ENCODE results near the gene PITPNC1. TPM values are rescaled to one million over a fixed set of nuclear protein-coding genes. Genes with fewer than 3 reads are reported as not detected.

The PITPNC1 gene
- total RNA-seq, 1 experiment from 2014 or later: 20.8 TPM

DNA sequence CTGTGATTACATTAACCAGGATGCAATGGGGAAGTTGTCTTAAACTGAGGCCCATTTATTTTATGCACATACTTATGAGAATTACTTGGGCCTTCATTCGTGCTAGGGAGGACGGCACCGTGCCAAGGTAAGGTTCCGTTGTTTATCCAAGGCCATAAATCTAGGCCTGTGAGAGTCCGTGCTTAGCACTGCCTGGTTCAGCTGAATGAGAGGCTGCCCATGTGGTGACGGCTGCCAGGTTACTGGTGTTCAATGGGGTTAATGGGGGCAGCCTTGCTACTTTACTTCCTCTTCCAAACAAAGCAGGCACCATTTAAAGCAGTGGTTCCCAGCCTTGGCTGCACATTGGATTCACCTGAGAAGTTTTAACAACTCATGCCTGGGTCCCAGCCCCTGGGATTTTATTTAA, 205.6 kb downstream of the PITPNC1 start:
- Histone ChIP-seq H3K4me3 (ENCODE audit: low read depth in 2 of 2, low read length in 2 of 2) (no peak overlapping the region), H3K27ac (ENCODE audit: low read length) (no peak overlapping the region), H3K36me3 (ENCODE audit: control insufficient read depth, insufficient read depth, low read length) (no peaks in the 10 kb centered on the region; the same call in 1 of the 2 replicates), H3K27me3 (ENCODE audit: control insufficient read depth, insufficient read depth, low read length) (no peaks in the 10 kb centered on the region), H3K4me1 (ENCODE audit: control insufficient read depth, insufficient read depth, low read length) (no peaks in the 10 kb centered on the region), H3K9me3 (ENCODE audit: control insufficient read depth, insufficient read depth, low read depth, low read length) (no peaks in the 10 kb centered on the region)
- CTCF ChIA-PET: no interaction called here
- POLR2A ChIA-PET: no interaction called here
- no TSS peak for BruUV-seq (replicated peaks)
- intact Hi-C loops (cut with micrococcal nuclease; ENCODE audit: unreplicated experiment) (no loop called here), in situ Hi-C loops (cut with HindIII; ENCODE audit: low pct_unique_long_range_greater_than_20kb, low sequenced_read_pairs) (no loop called here)
- TF ChIP-seq SIN3A (IDR thresholded peaks at IDR 0.05; ENCODE audit: borderline replicate concordance, insufficient read depth, low read depth, low read length) (no peak), CTCF (IDR thresholded peaks at IDR 0.05) (no peak), POLR2AphosphoS5 (IDR thresholded peaks at IDR 0.05; ENCODE audit: low read depth, low read length) (no peak), TCF7L2 (IDR thresholded peaks at IDR 0.05; ENCODE audit: low read depth, low read length) (no peak), REST (IDR thresholded peaks at IDR 0.05; ENCODE audit: insufficient read depth in 1 of 2, low read depth in 2 of 2, low read length in 1 of 2) (no peak)
- DNase-seq (ENCODE audit: low read depth, low spot score) (no peak), ATAC-seq (no peak)

GRCh38 chr17:67585077-67585602, 208.1 kb downstream of the PITPNC1 start:
- Histone ChIP-seq H3K4me3 (ENCODE audit: low read depth in 2 of 2, low read length in 2 of 2) (no peak overlapping the region), H3K27ac (ENCODE audit: low read length) (no peak overlapping the region), H3K4me1 (ENCODE audit: control insufficient read depth, insufficient read depth, low read length) (no peaks in the 10 kb centered on the region), H3K9me3 (ENCODE audit: control insufficient read depth, insufficient read depth, low read depth, low read length) (no peaks in the 10 kb centered on the region), H3K36me3 (ENCODE audit: control insufficient read depth, insufficient read depth, low read length) (no peaks in the 10 kb centered on the region; the same call in 1 of the 2 replicates), H3K27me3 (ENCODE audit: control insufficient read depth, insufficient read depth, low read length) (no peaks in the 10 kb centered on the region)
- POLR2A ChIA-PET: no interaction called here
- BruUV-seq (replicated peaks): no TSS peak
- TF ChIP-seq CTCF (IDR thresholded peaks at IDR 0.05): no peak
- intact Hi-C loops (cut with micrococcal nuclease; ENCODE audit: unreplicated experiment): no loop called here
- DNase-seq (ENCODE audit: low read depth, low spot score): no peak
- in situ Hi-C loops (cut with HindIII; ENCODE audit: low pct_unique_long_range_greater_than_20kb, low sequenced_read_pairs): no loop called here
- CTCF ChIA-PET: no interaction called here
- ATAC-seq: no peak

Measured in Panc1 (cell line).